SK-N-SH (cell line): Measurements from ENCODE around the gene C12orf60. TPM values are rescaled to one million over a fixed set of nuclear protein-coding genes. Genes with fewer than 3 reads are reported as not detected.

Source experiments
- CTCF ChIA-PET: fragments of 300-600, 350-600 bp; formaldehyde crosslinking; extraction: SDS; loops from one replicate; lab custom pipeline; 2021; lab: Yijun Ruan, JAX
- POLR2A ChIA-PET: fragments of 350-600 bp; sonication (Branson Sonifier 250); formaldehyde crosslinking; extraction: SDS; loops from one replicate; lab custom pipeline; 2020; ENCODE audit warnings: antibody characterized with exemption, inconsistent platforms; lab: Yijun Ruan, JAX
- DNase-seq: peaks from one replicate; pipeline ENCODE4 v3.0.0; 2012
- H2AFZ ChIP-seq: fragments of 200-600 bp; sonication (generic); 2 replicates; pipeline ENCODE4 v1.8.1; 2016; ENCODE audit warnings: antibody characterized with exemption, mild to moderate bottlenecking, low read depth
- H3F3A ChIP-seq: fragments of 200-600 bp; sonication (generic); replicated peaks from 2 replicates; pipeline ENCODE3; 2016; ENCODE audit warnings: antibody characterized with exemption, mild to moderate bottlenecking; ENCODE audit not compliant: insufficient read depth
- H3K27ac ChIP-seq, 2 experiments: fragments of 200-500 bp in 1 of 2; fragments of 200-600 bp in 1 of 2; sonication (Bioruptor generic) in 1 of 2; sonication (generic), shearing (Covaris generic) in 1 of 2; 2 replicates each; pipeline versions ENCODE4 v1.5.1 to v1.6.1; 2014 to 2016; ENCODE audit warnings: low read depth in 2 of 2, inconsistent platforms in 1 of 2, low read length in 1 of 2, mild to moderate bottlenecking in 1 of 2, mixed read lengths in 1 of 2
- H3K27me3 ChIP-seq: fragments of 200-600 bp; sonication (generic), shearing (Covaris generic); 2 replicates; pipeline ENCODE4 v1.6.1; 2016; ENCODE audit warnings: mixed run types; ENCODE audit not compliant: insufficient read depth
- H3K36me3 ChIP-seq, 2 experiments: fragments of 200-500 bp in 1 of 2; fragments of 200-600 bp in 1 of 2; sonication (Bioruptor generic) in 1 of 2; sonication (generic) in 1 of 2; replicated peaks in 1 of 2; 2 replicates each; pipeline versions ENCODE3 to v1.5.1; 2014 to 2016; ENCODE audit warnings: low read length in 1 of 2, mild to moderate bottlenecking in 1 of 2; ENCODE audit not compliant: insufficient read depth in 2 of 2, control insufficient read depth in 1 of 2
- H3K4me1 ChIP-seq, 2 experiments: fragments of 200-500 bp in 1 of 2; fragments of 200-600 bp in 1 of 2; sonication (Bioruptor generic) in 1 of 2; sonication (generic), shearing (Covaris generic) in 1 of 2; 2 replicates each; pipeline versions ENCODE4 v1.5.1 to v1.6.1; 2014 to 2016; ENCODE audit warnings: low read depth in 1 of 2, low read length in 1 of 2, mixed run types in 1 of 2; ENCODE audit not compliant: insufficient read depth in 2 of 2, control insufficient read depth in 1 of 2
- H3K4me2 ChIP-seq: fragments of 200-600 bp; sonication (generic), shearing (Covaris generic); 2 replicates; pipeline ENCODE4 v1.6.1; 2017; ENCODE audit warnings: mixed run types
- H3K4me3 ChIP-seq, 2 experiments: fragments of 200-500 bp in 1 of 2; fragments of 200-600 bp in 1 of 2; sonication (Bioruptor generic) in 1 of 2; sonication (generic), shearing (Covaris generic) in 1 of 2; 2 replicates each; pipeline versions ENCODE4 v1.5.1 to v1.8.1; 2014 to 2016; ENCODE audit warnings: low read depth in 2 of 2, inconsistent platforms in 1 of 2, low read length in 1 of 2, mild to moderate bottlenecking in 1 of 2, mixed read lengths in 1 of 2, moderate library complexity in 1 of 2
- H3K79me2 ChIP-seq: fragments of 200-600 bp; sonication (generic); 2 replicates; pipeline ENCODE4 v1.8.1; 2017; ENCODE audit warnings: mild to moderate bottlenecking; ENCODE audit not compliant: insufficient read depth
- H3K9ac ChIP-seq: fragments of 200-600 bp; sonication (generic); 2 replicates; pipeline ENCODE4 v1.6.1; 2017; ENCODE audit warnings: mixed run types
- H3K9me2 ChIP-seq: fragments of 200-600 bp; sonication (generic); 2 replicates; pipeline ENCODE4 v1.6.1; 2017; ENCODE audit warnings: mixed run types
- H3K9me3 ChIP-seq: fragments of 200-600 bp; sonication (generic); 2 replicates; pipeline ENCODE4 v1.6.1; 2017; ENCODE audit warnings: mixed run types, mild to moderate bottlenecking, moderate library complexity
- H4K20me1 ChIP-seq: fragments of 200-600 bp; sonication (generic); 2 replicates; pipeline ENCODE4 v1.6.1; 2017; ENCODE audit warnings: mild to moderate bottlenecking, mixed run types; ENCODE audit not compliant: insufficient read depth
- CTCF ChIP-seq: fragments of 200-600 bp; sonication (generic); IDR thresholded peaks from 2 replicates; pipeline ENCODE4 v1.6.1; 2017; ENCODE audit warnings: antibody characterized with exemption, mild to moderate bottlenecking, moderate library complexity
- ELF1 ChIP-seq: IDR thresholded peaks from 2 replicates; pipeline ENCODE4 v1.4.0; 2012
- EP300 ChIP-seq, 2 experiments: IDR thresholded peaks; 2 replicates each; pipeline versions ENCODE4 v1.4.0 to v1.6.1; 2012; ENCODE audit warnings: borderline replicate concordance in 1 of 2, low read depth in 1 of 2, low read length in 1 of 2
- FOSL2 ChIP-seq: IDR thresholded peaks from 2 replicates; pipeline ENCODE4 v1.4.0; 2012; ENCODE audit warnings: low read depth, mild to moderate bottlenecking, moderate library complexity, borderline replicate concordance
- FOXM1 ChIP-seq: IDR thresholded peaks from 2 replicates; pipeline ENCODE4 v1.4.0; 2012; ENCODE audit warnings: low read depth, mild to moderate bottlenecking
- GATA2 ChIP-seq: sonication (generic); formaldehyde crosslinking; IDR thresholded peaks from 2 replicates; pipeline ENCODE4 v1.5.0; 2020; ENCODE audit warnings: mild to moderate bottlenecking, missing genetic modification reagents
- IRF3 ChIP-seq: fragments of 150-350 bp; IDR thresholded peaks from 2 replicates; pipeline ENCODE4 v1.6.1; 2016; ENCODE audit warnings: mild to moderate bottlenecking, low read depth, low read length
- MAX ChIP-seq: IDR thresholded peaks from 2 replicates; pipeline ENCODE4 v1.4.0; 2012; ENCODE audit warnings: low read depth
- MEF2A ChIP-seq: IDR thresholded peaks from 2 replicates; pipeline ENCODE4 v1.4.0; 2012; ENCODE audit warnings: low read depth, borderline replicate concordance
- MXI1 ChIP-seq: IDR thresholded peaks from 2 replicates; pipeline ENCODE4 v1.6.1; 2012; ENCODE audit warnings: mild to moderate bottlenecking, low read depth, low read length, improper control_type of control experiment
- NFIC ChIP-seq: IDR thresholded peaks from 2 replicates; pipeline ENCODE4 v1.4.0; 2012; ENCODE audit warnings: borderline replicate concordance
- NRF1 ChIP-seq: IDR thresholded peaks from 2 replicates; pipeline ENCODE4 v1.6.1; 2012; ENCODE audit warnings: low read depth, mild to moderate bottlenecking, low read length
- POLR2AphosphoS5 ChIP-seq: IDR thresholded peaks from 2 replicates; pipeline ENCODE4 v1.6.1; 2012; ENCODE audit warnings: low read depth, low read length
- RAD21 ChIP-seq: IDR thresholded peaks from 2 replicates; pipeline ENCODE4 v1.6.1; 2012; ENCODE audit warnings: mild to moderate bottlenecking, low read length
- REST ChIP-seq: IDR thresholded peaks from 2 replicates; pipeline ENCODE4 v1.6.1; 2012; ENCODE audit warnings: mild to moderate bottlenecking, low read depth, low read length, moderate library complexity
- RXRA ChIP-seq: IDR thresholded peaks from 2 replicates; pipeline ENCODE4 v1.4.0; 2012; ENCODE audit warnings: low read depth, mild to moderate bottlenecking, borderline replicate concordance
- SIN3A ChIP-seq: IDR thresholded peaks from 2 replicates; pipeline ENCODE4 v1.6.1; 2012; ENCODE audit warnings: low read depth, mild to moderate bottlenecking, low read length, moderate library complexity, borderline replicate concordance
- SMC3 ChIP-seq: IDR thresholded peaks from 2 replicates; pipeline ENCODE4 v1.6.1; 2012; ENCODE audit warnings: low read depth, low read length, improper control_type of control experiment
- TCF12 ChIP-seq: IDR thresholded peaks from 2 replicates; pipeline ENCODE4 v1.4.0; 2012
- TEAD4 ChIP-seq: IDR thresholded peaks from 2 replicates; pipeline ENCODE4 v1.4.0; 2012; ENCODE audit warnings: mild to moderate bottlenecking, borderline replicate concordance; ENCODE audit not compliant: insufficient read depth
- USF1 ChIP-seq: IDR thresholded peaks from 2 replicates; pipeline ENCODE4 v1.4.0; 2012; ENCODE audit warnings: low read depth, borderline replicate concordance
- YY1 ChIP-seq: IDR thresholded peaks from 2 replicates; pipeline ENCODE4 v1.4.0; 2012; ENCODE audit warnings: low read depth, mild to moderate bottlenecking
- WGBS: methylation state at CpG from one replicate; pipeline ENCODE4 v1.1.6; 2017; ENCODE audit warnings: low lambda C conversion rate; 5-methylcytosine and 5-hydroxymethylcytosine counted together
- polyA plus RNA-seq, 3 experiments: library from polyadenylated mRNA; depleted of rRNA; stranded (reverse); fragments of >200 nt; gene quantifications; 2 replicates each; pipeline ENCODE4 v1.2.3, GENCODE V29; 2012

The C12orf60 gene
- polyA plus RNA-seq, 1 of the 3 experiments (the other 2 are of a cell fraction): 0.87 TPM

GRCh38 chr12:14833336-14833735 is 29.9 kb downstream of the C12orf60 start:
- Histone ChIP-seq H3K79me2 (no peaks in the 10 kb centered on the region), H3K4me2 (peak overlapping the region; percentile 37; the same call in 1 of the 2 replicates), H3K36me3 (no peaks in the 10 kb centered on the region), H3F3A (peaks cover 40% of the 10 kb centered on the region), H3K27me3 (no peaks in the 10 kb centered on the region), H3K4me1 (peaks cover 4 to 21% of the 10 kb centered on the region in 2 experiments), H3K9me2 (no peaks in the 10 kb centered on the region), H2AFZ (no peak overlapping the region), H3K27ac (peak overlapping the region in 1 of 2 experiments; percentile 97; a peak in 3 of 4 replicates), H3K4me3 (no peak overlapping the region), H3K9ac (no peak overlapping the region), H4K20me1 (no peaks in the 10 kb centered on the region), H3K9me3 (no peaks in the 10 kb centered on the region)
- no peak for DNase-seq
- CTCF ChIA-PET: no interaction called here
- WGBS: 71% methylated on average over 3 of the region's 3 CpGs
- TF ChIP-seq NRF1: no peak
- no peak for TF ChIP-seq SIN3A
- no peak for TF ChIP-seq GATA2 (CRISPR knock-in tag)
- POLR2A ChIA-PET: no interaction called here

- H2AFZ ChIP-seq: no peak overlapping the region
Measured at GRCh38 chr12:14833952-14834351, 30.5 kb downstream of the C12orf60 start.

More at GRCh38 chr12:14833952-14834351, 30.5 kb downstream of the C12orf60 start:
- H3K9me3 ChIP-seq: no peaks in the 10 kb centered on the region
- H3K9me2 ChIP-seq: no peaks in the 10 kb centered on the region
- H3K79me2 ChIP-seq: no peaks in the 10 kb centered on the region
- H3K27ac ChIP-seq: peak overlapping the region; percentile 53 to 97; a peak in 3 of 4 replicates
- peaks cover 4 to 21% of the 10 kb centered on the region in 2 experiments for H3K4me1 ChIP-seq
- POLR2A ChIA-PET: no interaction called here
- no peak for DNase-seq
- H3K4me2 ChIP-seq: peak overlapping the region; percentile 37; the same call in 1 of the 2 replicates
- H3K36me3 ChIP-seq: no peaks in the 10 kb centered on the region
- no peak overlapping the region for H3K9ac ChIP-seq
- H3K4me3 ChIP-seq: no peak overlapping the region
- no peak for TF ChIP-seq REST
- no peak for TF ChIP-seq FOXM1
- no peak for TF ChIP-seq NFIC
- 0 out of 2 replicates have a peak, but pooled peaks have one; percentile 34 for TF ChIP-seq FOSL2
- TF ChIP-seq POLR2AphosphoS5: no peak
- TF ChIP-seq TEAD4: 0 out of 2 replicates have a peak, but pooled peaks have one; percentile 13
- no peak for TF ChIP-seq RXRA
- TF ChIP-seq YY1: no peak
- no peak for TF ChIP-seq MXI1
- 0 out of 2 replicates have a peak, but pooled peaks have one; percentile 13 for TF ChIP-seq MEF2A
- no peak; a peak in 1 of 4 replicates for TF ChIP-seq EP300 (IDR thresholded peaks at IDR 0.05; ENCODE audit: borderline replicate concordance in 1 of 2, low read depth in 1 of 2, low read length in 1 of 2)
- TF ChIP-seq GATA2 (CRISPR knock-in tag): no peak
- no peak for TF ChIP-seq RAD21
- no peak for TF ChIP-seq CTCF
- no peak for TF ChIP-seq USF1
- TF ChIP-seq MAX: no peak
- no peak for TF ChIP-seq IRF3
- peak; percentile 26; the same call in 1 of the 2 replicates for TF ChIP-seq TCF12
- TF ChIP-seq ELF1: no peak
- TF ChIP-seq SMC3: no peak
- peaks cover 40% of the 10 kb centered on the region for H3F3A ChIP-seq
- H4K20me1 ChIP-seq: no peaks in the 10 kb centered on the region
- CTCF ChIA-PET: interaction anchor here (1.0 to 1.5 kb wide), 2 partner anchors 14 to 387 kb away, joined by 4 read pairs; partner anchors contain the start of gene RERG
- H3K27me3 ChIP-seq: no peaks in the 10 kb centered on the region
- 0% methylated on average over 1 of the region's 1 CpG for WGBS
